T-cell (primary cell): ENCODE measurements around the gene CCR5. TPM values are rescaled to one million over a fixed set of nuclear protein-coding genes. Genes with fewer than 3 reads are reported as not detected.

Source experiments
- ATAC-seq, 4 experiments: fragments of 200-7000 bp in 3 of 4; fragments of 150-1000 bp in 1 of 4; cut with Tn5 transposase; replicated peaks in 1 of 4; 1 replicate in 3 of 4; 2 replicates in 1 of 4; pipeline ENCODE4 v1.10.0; 2021; ENCODE audit warnings: moderate library complexity in 3 of 4, mild to moderate bottlenecking in 2 of 4, moderate number of reproducible peaks in 1 of 4
- CTCF ChIA-PET, 2 donors: fragments of 300-600 bp; sonication (Branson Sonifier 250); formaldehyde crosslinking; loops; one replicate each; lab custom pipeline; 2022; ENCODE audit warnings: antibody characterized with exemption in 2 of 2; lab: Charles Lee
- POLR2A ChIA-PET, 2 donors: fragments of 300-600 bp; sonication (Branson Sonifier 250); formaldehyde crosslinking; loops; one replicate each; lab custom pipeline; 2022; ENCODE audit warnings: antibody characterized with exemption in 2 of 2; lab: Charles Lee
- DNase-seq, 35 experiments: peaks; one replicate each; pipeline versions ENCODE4 v3.0.0 to v3.0.0-alpha.2; 2013 to 2023
- H3K27ac ChIP-seq: one replicate; pipeline ENCODE4 v1.5.1; 2013; ENCODE audit warnings: low read length
- H3K27me3 ChIP-seq, 2 experiments: replicated peaks in 1 of 2; 1 replicate in 1 of 2; 2 replicates in 1 of 2; pipeline versions ENCODE4 v1.6.1 to v1.7.0; 2013; ENCODE audit warnings: low read length in 1 of 2, mixed read lengths in 1 of 2; ENCODE audit not compliant: control insufficient read depth in 2 of 2, insufficient read depth in 2 of 2; ENCODE audit errors: extremely low read depth in 1 of 2
- H3K36me3 ChIP-seq, 2 donors: 1 replicate in 1 of 2; 2 replicates in 1 of 2; pipeline versions ENCODE4 v1.6.1 to v1.7.0; 2013; ENCODE audit warnings: low read length in 1 of 2; ENCODE audit not compliant: control insufficient read depth in 2 of 2, insufficient read depth in 1 of 2; ENCODE audit errors: extremely low read depth in 1 of 2
- H3K4me1 ChIP-seq, 2 experiments: 1 replicate in 1 of 2; 2 replicates in 1 of 2; pipeline versions ENCODE4 v1.6.1 to v1.7.0; 2013; ENCODE audit warnings: low read length in 2 of 2, mixed read lengths in 1 of 2; ENCODE audit not compliant: insufficient read depth in 2 of 2, control insufficient read depth in 1 of 2; ENCODE audit errors: extremely low read depth in 1 of 2
- H3K4me3 ChIP-seq, 2 donors: 1 replicate in 1 of 2; 2 replicates in 1 of 2; pipeline versions ENCODE4 v1.5.1 to v1.7.0; 2013; ENCODE audit warnings: mild to moderate bottlenecking in 2 of 2, low read length in 1 of 2, moderate library complexity in 1 of 2; ENCODE audit not compliant: control insufficient read depth in 1 of 2; ENCODE audit errors: extremely low read depth in 1 of 2
- H3K9me3 ChIP-seq: 2 replicates; pipeline ENCODE4 v1.7.0; 2013
- H3K27ac Mint-ChIP-seq, 2 donors: one replicate each; pipeline ENCODE4 v1.8.0; 2020 to 2021; ENCODE audit warnings: mild to moderate bottlenecking in 2 of 2, mixed read lengths in 2 of 2
- H3K27me3 Mint-ChIP-seq, 2 donors: one replicate each; pipeline ENCODE4 v1.8.0; 2021 to 2022; ENCODE audit warnings: mixed read lengths in 2 of 2
- H3K36me3 Mint-ChIP-seq: one replicate; pipeline ENCODE4 v1.8.0; 2021; ENCODE audit warnings: mixed read lengths
- H3K4me1 Mint-ChIP-seq, 3 donors: one replicate each; pipeline ENCODE4 v1.8.0; 2020 to 2022; ENCODE audit warnings: mixed read lengths in 3 of 3, mild to moderate bottlenecking in 1 of 3
- H3K4me3 Mint-ChIP-seq, 3 donors: one replicate each; pipeline ENCODE4 v1.8.0; 2020 to 2022; ENCODE audit warnings: mild to moderate bottlenecking in 3 of 3, mixed read lengths in 3 of 3, moderate library complexity in 3 of 3
- H3K9me3 Mint-ChIP-seq, 3 donors: one replicate each; pipeline ENCODE4 v1.8.0; 2020 to 2022; ENCODE audit warnings: mixed read lengths in 3 of 3
- WGBS: methylation state at CpG from one replicate; pipeline ENCODE4 v1.1.5; 2013; ENCODE audit warnings: missing lambda C conversion rate; ENCODE audit not compliant: insufficient coverage; 5-methylcytosine and 5-hydroxymethylcytosine counted together
- total RNA-seq, 35 experiments: library from RNA in 6 of 35; stranded (reverse) in 6 of 35; fragments of 120-200 nt in 1 of 35; gene quantifications; one replicate each; pipeline versions ENCODE4 v1.2.1 to v1.2.4 and lab custom pipeline; 2013 to 2026

The CCR5 gene
- total RNA-seq, 5 donors from 2014 or later (not counting 1 experiment from before 2014, with no cell fraction given), result 4.0 to 14.6 (median 10.1) TPM

GRCh38 chr3:46416125-46416810 lies 45.5 kb downstream of the CCR5 start:
- no peaks in the 10 kb centered on the region for H3K9me3 ChIP-seq
- H3K9me3 Mint-ChIP-seq, result no peaks in the 10 kb centered on the region
- no peaks in the 10 kb centered on the region for H3K36me3 ChIP-seq
- H3K4me1 Mint-ChIP-seq, result peaks cover 7 to 15% (median 7%) of the 10 kb centered on the region in 3 donors
- H3K4me3 ChIP-seq, result no peak overlapping the region
- no peak overlapping the region for H3K27ac ChIP-seq
- POLR2A ChIA-PET, result no interaction called here
- ATAC-seq (no peak), DNase-seq (no peak)
- no peaks in the 10 kb centered on the region for H3K27me3 Mint-ChIP-seq
- CTCF ChIA-PET, result no interaction called here
- H3K4me1 ChIP-seq, result no peaks in the 10 kb centered on the region
- no peak overlapping the region for H3K4me3 Mint-ChIP-seq
- no peak overlapping the region for H3K27ac Mint-ChIP-seq
- 33% methylated on average over 6 of the region's 10 CpGs for WGBS
- no peaks in the 10 kb centered on the region for H3K36me3 Mint-ChIP-seq
- no peaks in the 10 kb centered on the region for H3K27me3 ChIP-seq

GRCh38 chr3:46416811-46417510 lies 46.2 kb downstream of the CCR5 start:
- no peak for ATAC-seq
- DNase-seq, result no peak
- Mint-ChIP-seq H3K4me3 (no peak overlapping the region), H3K36me3 (no peaks in the 10 kb centered on the region), H3K4me1 (peaks cover 7 to 15% (median 7%) of the 10 kb centered on the region in 3 donors), H3K27ac (no peak overlapping the region), H3K27me3 (no peaks in the 10 kb centered on the region), H3K9me3 (no peaks in the 10 kb centered on the region)
- H3K27ac ChIP-seq, result no peak overlapping the region
- H3K27me3 ChIP-seq, result no peaks in the 10 kb centered on the region
- H3K9me3 ChIP-seq, result no peaks in the 10 kb centered on the region
- no peaks in the 10 kb centered on the region for H3K4me1 ChIP-seq
- CTCF ChIA-PET, result interaction anchor here in 1 of 2 donors (0.6 kb wide), 1 partner anchor 18 kb away, joined by 3 read pairs; no protein-coding TSS in a partner anchor
- POLR2A ChIA-PET, result no interaction called here
- H3K36me3 ChIP-seq, result no peaks in the 10 kb centered on the region
- WGBS, result no CpG with 5 or more reads among the region's 7 CpGs
- no peak overlapping the region for H3K4me3 ChIP-seq

DNA sequence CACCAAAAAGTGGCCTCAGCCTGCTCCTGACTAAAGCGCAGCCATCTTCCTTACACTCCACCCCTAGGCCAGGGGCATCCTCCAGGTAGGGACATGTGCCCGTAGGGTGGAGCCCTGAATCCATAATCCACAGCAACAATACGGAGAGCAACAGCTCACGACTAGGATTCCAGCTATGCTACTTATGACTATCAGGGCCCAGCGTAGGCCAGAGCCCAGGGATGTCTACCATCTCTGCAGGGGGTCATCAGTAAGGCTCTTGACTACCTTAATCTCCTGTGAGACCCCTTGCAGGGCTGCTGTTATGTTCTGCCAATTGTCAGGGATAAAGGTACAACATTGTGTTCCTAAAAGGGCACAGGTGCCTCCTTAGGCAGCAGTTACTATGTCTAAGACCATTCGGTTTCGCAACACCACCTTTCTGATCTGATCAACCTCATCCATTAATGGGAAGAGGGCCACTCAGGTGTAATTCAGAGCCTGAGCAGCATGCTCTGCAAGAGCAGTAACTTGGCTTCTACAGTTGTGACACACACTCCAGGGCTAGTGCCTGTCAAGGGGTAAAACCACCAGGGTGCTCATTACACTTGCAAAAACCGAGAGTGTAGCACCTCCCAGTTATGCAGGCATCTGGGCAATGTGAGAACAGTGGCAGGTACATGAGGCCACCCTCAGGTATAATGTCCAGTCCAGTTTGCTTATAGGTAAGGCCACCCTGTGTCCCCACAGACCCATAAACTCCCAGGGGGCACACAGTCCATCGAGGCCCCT lies 47.3 kb downstream of the CCR5 start:
- Histone ChIP-seq H3K4me3 (no peak overlapping the region), H3K27ac (no peak overlapping the region), H3K9me3 (no peaks in the 10 kb centered on the region), H3K4me1 (no peaks in the 10 kb centered on the region), H3K36me3 (no peaks in the 10 kb centered on the region), H3K27me3 (no peaks in the 10 kb centered on the region)
- no peaks in the 10 kb centered on the region for H3K36me3 Mint-ChIP-seq
- no peak for DNase-seq
- ChIA-PET POLR2A (no interaction called here), CTCF (interaction anchor here in 1 of 2 donors (0.5 kb wide), 1 partner anchor 703 kb away, joined by 3 read pairs; no protein-coding TSS in a partner anchor)
- WGBS, result 81% methylated on average over 6 of the region's 9 CpGs
- no peaks in the 10 kb centered on the region for H3K27me3 Mint-ChIP-seq
- no peak for ATAC-seq
- no peaks in the 10 kb centered on the region for H3K9me3 Mint-ChIP-seq
- peaks cover 7 to 15% (median 7%) of the 10 kb centered on the region in 3 donors for H3K4me1 Mint-ChIP-seq
- no peak overlapping the region for H3K27ac Mint-ChIP-seq
- no peak overlapping the region for H3K4me3 Mint-ChIP-seq

- Mint-ChIP-seq H3K27ac (no peak overlapping the region), H3K9me3 (no peaks in the 10 kb centered on the region), H3K36me3 (no peaks in the 10 kb centered on the region), H3K4me1 (peaks cover 7 to 15% (median 7%) of the 10 kb centered on the region in 3 donors), H3K4me3 (no peak overlapping the region), H3K27me3 (no peaks in the 10 kb centered on the region)
- H3K27ac ChIP-seq, result no peak overlapping the region
- ChIA-PET POLR2A (no interaction called here), CTCF (no interaction called here)
- H3K4me3 ChIP-seq, result no peak overlapping the region
- H3K36me3 ChIP-seq, result no peaks in the 10 kb centered on the region
- no peaks in the 10 kb centered on the region for H3K4me1 ChIP-seq
- H3K27me3 ChIP-seq, result no peaks in the 10 kb centered on the region
- ATAC-seq (no peak), DNase-seq (no peak)
- WGBS, result 97% methylated on average over 4 of the region's 4 CpGs
- no peaks in the 10 kb centered on the region for H3K9me3 ChIP-seq
Observed at GRCh38 chr3:46419816-46420215, 49.1 kb downstream of the CCR5 start.

DNA sequence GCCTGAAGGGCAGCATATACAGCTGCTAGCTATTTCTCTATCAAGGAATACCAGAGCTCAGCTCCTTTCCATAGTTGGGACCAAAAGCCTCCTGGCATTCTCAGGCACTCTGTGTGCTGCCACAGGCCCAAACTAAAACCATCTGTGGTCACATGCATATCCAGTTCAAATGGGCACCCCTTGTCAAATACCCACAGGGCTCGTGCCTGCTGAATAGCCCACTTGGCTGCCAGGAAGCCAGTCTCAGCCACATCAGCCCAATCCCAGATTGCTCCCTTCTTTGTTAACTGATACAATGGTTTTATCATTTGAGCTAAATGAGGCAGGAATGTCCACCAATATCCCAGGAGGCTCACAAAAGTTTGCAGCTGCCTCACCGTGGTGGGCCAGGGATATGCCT lies 50.2 kb downstream of the CCR5 start:
- POLR2A ChIA-PET, result interaction anchor here in 1 of 2 donors (0.6 kb wide), 1 partner anchor 145 kb away, joined by 3 read pairs; no protein-coding TSS in a partner anchor

GRCh38 chr3:46422617-46423016 lies 51.9 kb downstream of the CCR5 start:
- H3K4me3 ChIP-seq, result no peak overlapping the region
- H3K27ac Mint-ChIP-seq, result no peak overlapping the region
- no peaks in the 10 kb centered on the region for H3K9me3 Mint-ChIP-seq
- ATAC-seq, result no peak
- no peaks in the 10 kb centered on the region for H3K27me3 ChIP-seq
- no peaks in the 10 kb centered on the region for H3K27me3 Mint-ChIP-seq
- CTCF ChIA-PET, result no interaction called here
- no peak overlapping the region for H3K4me3 Mint-ChIP-seq
- POLR2A ChIA-PET, result no interaction called here
- 100% methylated on average over 2 of the region's 6 CpGs for WGBS
- DNase-seq, result no peak
- H3K36me3 ChIP-seq, result no peaks in the 10 kb centered on the region
- no peak overlapping the region for H3K27ac ChIP-seq
- peaks cover 0 to 5% of the 10 kb centered on the region in 2 experiments for H3K4me1 ChIP-seq
- no peaks in the 10 kb centered on the region for H3K9me3 ChIP-seq
- H3K36me3 Mint-ChIP-seq, result no peaks in the 10 kb centered on the region
- H3K4me1 Mint-ChIP-seq, result peaks cover 10 to 13% (median 12%) of the 10 kb centered on the region in 3 donors

More for the DNA sequence above, 50.2 kb downstream of the CCR5 start:
- no peak overlapping the region for H3K27ac Mint-ChIP-seq
- 100% methylated on average over 1 of the region's 2 CpGs for WGBS
- no peaks in the 10 kb centered on the region for H3K27me3 Mint-ChIP-seq
- no peaks in the 10 kb centered on the region for H3K27me3 ChIP-seq
- no peaks in the 10 kb centered on the region for H3K36me3 Mint-ChIP-seq
- no peak overlapping the region for H3K4me3 Mint-ChIP-seq
- CTCF ChIA-PET, result interaction anchor here in 1 of 2 donors (0.6 kb wide), 1 partner anchor 1446 kb away, joined by 3 read pairs; no protein-coding TSS in a partner anchor
- H3K4me3 ChIP-seq, result no peak overlapping the region
- H3K4me1 ChIP-seq, result no peaks in the 10 kb centered on the region
- ATAC-seq (no peak), DNase-seq (no peak)
- H3K27ac ChIP-seq, result no peak overlapping the region
- H3K36me3 ChIP-seq, result no peaks in the 10 kb centered on the region
- no peaks in the 10 kb centered on the region for H3K9me3 Mint-ChIP-seq
- peaks cover 4 to 12% (median 4%) of the 10 kb centered on the region in 3 donors for H3K4me1 Mint-ChIP-seq
- no peaks in the 10 kb centered on the region for H3K9me3 ChIP-seq
